ENCODE data around the gene SEC31A.

DNA sequence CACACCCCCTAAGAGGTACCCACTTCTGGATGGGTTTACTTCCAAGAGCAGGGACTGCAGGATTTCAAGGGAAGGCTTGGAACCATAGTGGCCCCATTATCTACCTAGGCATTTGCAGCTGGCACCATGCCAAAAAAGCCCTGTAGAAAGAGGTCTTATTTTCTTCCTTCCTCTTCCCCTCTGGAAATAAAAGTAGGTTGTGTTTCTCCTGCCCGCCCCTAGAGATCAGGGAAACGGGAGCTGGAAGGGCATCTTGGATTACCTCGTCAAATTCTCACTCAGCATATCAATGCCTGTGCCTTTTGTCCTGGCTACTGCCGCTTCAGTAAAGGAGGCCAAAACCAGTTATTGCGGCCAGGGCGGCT is 93.9 kb downstream of the SEC31A start:
- TF ChIP-seq, protein P1, sequence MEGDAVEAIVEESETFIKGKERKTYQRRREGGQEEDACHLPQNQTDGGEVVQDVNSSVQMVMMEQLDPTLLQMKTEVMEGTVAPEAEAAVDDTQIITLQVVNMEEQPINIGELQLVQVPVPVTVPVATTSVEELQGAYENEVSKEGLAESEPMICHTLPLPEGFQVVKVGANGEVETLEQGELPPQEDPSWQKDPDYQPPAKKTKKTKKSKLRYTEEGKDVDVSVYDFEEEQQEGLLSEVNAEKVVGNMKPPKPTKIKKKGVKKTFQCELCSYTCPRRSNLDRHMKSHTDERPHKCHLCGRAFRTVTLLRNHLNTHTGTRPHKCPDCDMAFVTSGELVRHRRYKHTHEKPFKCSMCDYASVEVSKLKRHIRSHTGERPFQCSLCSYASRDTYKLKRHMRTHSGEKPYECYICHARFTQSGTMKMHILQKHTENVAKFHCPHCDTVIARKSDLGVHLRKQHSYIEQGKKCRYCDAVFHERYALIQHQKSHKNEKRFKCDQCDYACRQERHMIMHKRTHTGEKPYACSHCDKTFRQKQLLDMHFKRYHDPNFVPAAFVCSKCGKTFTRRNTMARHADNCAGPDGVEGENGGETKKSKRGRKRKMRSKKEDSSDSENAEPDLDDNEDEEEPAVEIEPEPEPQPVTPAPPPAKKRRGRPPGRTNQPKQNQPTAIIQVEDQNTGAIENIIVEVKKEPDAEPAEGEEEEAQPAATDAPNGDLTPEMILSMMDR (IDR thresholded peaks at IDR 0.05; ENCODE audit: low read length): no peak
- TF ChIP-seq EZH2 (IDR thresholded peaks at IDR 0.05; ENCODE audit: borderline replicate concordance, low read length): no peak

Measured in OCI-LY1 (cell line).